Uterus (tissue), 4 donors: ENCODE data around the gene SKI. TPM values are rescaled to one million over a fixed set of nuclear protein-coding genes. Genes with fewer than 3 reads are reported as not detected.
A peak's percentile ranks its signal among the peaks of the same experiment; 100 is the strongest.

Experiments
- DNase-seq, 2 donors: peaks; one replicate each; pipeline ENCODE4 v3.0.0-alpha.2; 2019 to 2020
- H3K27ac ChIP-seq, 2 donors: fragments of 200-600 bp; sonication (generic); 1 replicate in 1 of 2; 2 replicates in 1 of 2; pipeline ENCODE4 v1.5.1; 2016 to 2018
- H3K27me3 ChIP-seq, 2 donors: fragments of 200-600 bp; sonication (generic); one replicate each; pipeline ENCODE4 v1.5.1; 2018 to 2019; ENCODE audit warnings: control low read depth in 1 of 2
- H3K36me3 ChIP-seq, 2 donors: fragments of 200-600 bp; sonication (generic); one replicate each; pipeline ENCODE4 v1.5.1; 2019; ENCODE audit warnings: control low read depth in 1 of 2
- H3K4me1 ChIP-seq, 2 donors: fragments of 200-600 bp; sonication (generic); one replicate each; pipeline ENCODE4 v1.5.1; 2018 to 2019; ENCODE audit warnings: control low read depth in 1 of 2
- H3K4me3 ChIP-seq, 2 donors: fragments of 200-600 bp; sonication (generic); 1 replicate in 1 of 2; 2 replicates in 1 of 2; pipeline ENCODE4 v1.5.1; 2018 to 2019; ENCODE audit warnings: mild to moderate bottlenecking in 1 of 2
- H3K9me3 ChIP-seq, 2 donors: fragments of 200-600 bp; sonication (generic); one replicate each; pipeline ENCODE4 v1.5.1; 2019; ENCODE audit warnings: control low read depth in 1 of 2
- CTCF ChIP-seq, 4 experiments: fragments of 200-600 bp in 2 of 4; fragments of 450-650 bp in 2 of 4; sonication (generic) in 2 of 4; IDR thresholded peaks; one replicate each; pipeline ENCODE4 v1.5.1; 2016 to 2019; ENCODE audit warnings: antibody characterized with exemption in 4 of 4, mild to moderate bottlenecking in 2 of 4, moderate library complexity in 1 of 4
- POLR2A ChIP-seq, 2 donors: fragments of 450-650 bp; IDR thresholded peaks; one replicate each; pipeline ENCODE4 v1.6.1; 2016; ENCODE audit warnings: antibody characterized with exemption in 2 of 2, mild to moderate bottlenecking in 1 of 2, moderate library complexity in 1 of 2
- intact Hi-C: fragments of 100-400 bp; cut with DNase I; formaldehyde crosslinking; loops from one replicate; pipeline ENCODE4 v1.15.1; 2023; ENCODE audit warnings: low total_unique reads
- total RNA-seq, 4 donors: library from RNA; depleted of rRNA in 3 of 4; stranded (reverse); fragments of >200 nt in 3 of 4; gene quantifications; one replicate each; pipeline versions ENCODE4 v1.1.0 to v1.2.4, GENCODE V29; 2014 to 2023
- donor health status: DM: yes; HTN: yes; CAD: no.

Gene SKI
- total RNA-seq, 4 donors from 2014 or later: 22.8 to 148 (median 34.9) TPM

- intact Hi-C loops: no loop called here
- TF ChIP-seq CTCF (IDR thresholded peaks at IDR 0.05) (no peak), POLR2A (IDR thresholded peaks at IDR 0.05) (no peak)
- Histone ChIP-seq H3K4me3 (no peak overlapping the region), H3K4me1 (peaks cover 13 to 57% of the 10 kb centered on the region in 2 donors), H3K36me3 (no peaks in the 10 kb centered on the region), H3K9me3 (no peaks in the 10 kb centered on the region), H3K27me3 (no peaks in the 10 kb centered on the region), H3K27ac (peak overlapping the region; percentile 93 to 98)
- peak in 1 of 2 donors; percentile 30 for DNase-seq
These were observed 17.9 kb upstream of the SKI start for GRCh38 chr1:2210084-2210653.

GRCh38 chr1:2210786-2211185, 17.3 kb upstream of the SKI start:
- Histone ChIP-seq H3K36me3 (no peaks in the 10 kb centered on the region), H3K27ac (peak overlapping the region; percentile 93 to 98), H3K9me3 (no peaks in the 10 kb centered on the region), H3K4me1 (peaks cover 13 to 55% of the 10 kb centered on the region in 2 donors), H3K4me3 (no peak overlapping the region), H3K27me3 (no peaks in the 10 kb centered on the region)
- TF ChIP-seq CTCF (IDR thresholded peaks at IDR 0.05): no peak
- no peak for TF ChIP-seq POLR2A (IDR thresholded peaks at IDR 0.05)
- intact Hi-C loops: no loop called here
- no peak for DNase-seq

GRCh38 chr1:2212274-2212531, 15.9 kb upstream of the SKI start:
- no peak for DNase-seq
- no peaks in the 10 kb centered on the region for H3K27me3 ChIP-seq
- no peaks in the 10 kb centered on the region for H3K36me3 ChIP-seq
- H3K9me3 ChIP-seq: no peaks in the 10 kb centered on the region
- no peak for TF ChIP-seq POLR2A (IDR thresholded peaks at IDR 0.05)
- TF ChIP-seq CTCF (IDR thresholded peaks at IDR 0.05): no peak
- intact Hi-C loops: no loop called here
- H3K4me3 ChIP-seq: peak overlapping the region; percentile 17 to 27
- H3K27ac ChIP-seq: peak overlapping the region; percentile 96 to 99
- peaks cover 9 to 45% of the 10 kb centered on the region in 2 donors for H3K4me1 ChIP-seq

GRCh38 chr1:2212532-2213491, 15.3 kb upstream of the SKI start:
- H3K36me3 ChIP-seq: no peaks in the 10 kb centered on the region
- peak; percentile 14 to 33 (median 24) for TF ChIP-seq CTCF (IDR thresholded peaks at IDR 0.05)
- peak; percentile 68 to 73 for TF ChIP-seq POLR2A (IDR thresholded peaks at IDR 0.05)
- intact Hi-C loops: no loop called here
- H3K9me3 ChIP-seq: no peaks in the 10 kb centered on the region
- peaks cover 9 to 41% of the 10 kb centered on the region in 2 donors for H3K4me1 ChIP-seq
- DNase-seq: peak; percentile 96 to 97
- H3K27me3 ChIP-seq: no peaks in the 10 kb centered on the region
- peak overlapping the region; percentile 96 to 99 for H3K27ac ChIP-seq
- peak overlapping the region; percentile 17 to 27 for H3K4me3 ChIP-seq
